WTC11 (cell line): ENCODE results near the gene DPYSL5. TPM values are rescaled to one million over a fixed set of nuclear protein-coding genes. Genes with fewer than 3 reads are reported as not detected.

Experiments
- ATAC-seq: fragments of 200-7000 bp; cut with Tn5 transposase; 2 replicates; pipeline ENCODE4 v1.10.0; 2021; ENCODE audit warnings: mild to moderate bottlenecking, moderate library complexity
- CTCF ChIA-PET: fragments of 300-600 bp; sonication (Branson Sonifier 250); formaldehyde crosslinking; loops from one replicate; lab custom pipeline; 2021; ENCODE audit warnings: antibody characterized with exemption; lab: Charles Lee
- POLR2A ChIA-PET: fragments of 350-600 bp; sonication (Branson Sonifier 250); formaldehyde crosslinking; loops from one replicate; lab custom pipeline; 2021; ENCODE audit warnings: antibody characterized with exemption; lab: Charles Lee
- DNase-seq: peaks from one replicate; pipeline ENCODE4 v3.0.0; 2021; ENCODE audit warnings: low spot score
- H3K27ac Mint-ChIP-seq: 2 replicates; pipeline ENCODE4 v1.8.0; 2021; ENCODE audit warnings: mixed read lengths
- H3K27me3 Mint-ChIP-seq: 2 replicates; pipeline ENCODE4 v1.8.0; 2021; ENCODE audit warnings: low read depth, mild to moderate bottlenecking, moderate library complexity, mixed read lengths
- H3K36me3 Mint-ChIP-seq: 2 replicates; pipeline ENCODE4 v1.8.0; 2021; ENCODE audit warnings: mixed read lengths
- H3K4me1 Mint-ChIP-seq: 2 replicates; pipeline ENCODE4 v1.8.0; 2022; ENCODE audit warnings: mixed read lengths
- H3K4me3 Mint-ChIP-seq: 2 replicates; pipeline ENCODE4 v1.8.0; 2021; ENCODE audit warnings: mild to moderate bottlenecking, moderate library complexity, mixed read lengths
- H3K9me3 Mint-ChIP-seq: 2 replicates; pipeline ENCODE4 v1.8.0; 2021; ENCODE audit warnings: mixed read lengths
- CREM ChIP-seq: sonication (generic); formaldehyde crosslinking; IDR thresholded peaks from 2 replicates; pipeline ENCODE4 v1.8.1; 2022; ENCODE audit warnings: mild to moderate bottlenecking, missing genetic modification reagents, moderate library complexity
- FOXP4 ChIP-seq: sonication (generic); formaldehyde crosslinking; IDR thresholded peaks from 2 replicates; pipeline ENCODE4 v1.8.0; 2022; ENCODE audit warnings: mild to moderate bottlenecking, missing genetic modification reagents
- GTF2I ChIP-seq: fragments of 250-450 bp; sonication (Bioruptor Pico); conservative IDR thresholded peaks from 2 replicates; pipeline ENCODE4 v1.4.0; 2021; ENCODE audit warnings: mild to moderate bottlenecking
- HMGA2 ChIP-seq: fragments of 250-450 bp; sonication (Bioruptor Pico); IDR thresholded peaks from 2 replicates; pipeline ENCODE4 v1.4.0; 2021; ENCODE audit warnings: mild to moderate bottlenecking, moderate library complexity
- NFE2L1 ChIP-seq: sonication (generic); formaldehyde crosslinking; IDR thresholded peaks from 2 replicates; pipeline ENCODE4 v1.8.1; 2023; ENCODE audit warnings: missing genetic modification reagents
- NR1H2 ChIP-seq: sonication (generic); formaldehyde crosslinking; IDR thresholded peaks from 2 replicates; pipeline ENCODE4 v1.9.0; 2021; ENCODE audit warnings: mild to moderate bottlenecking, moderate library complexity, missing genetic modification reagents
- NR2C2 ChIP-seq: sonication (generic); formaldehyde crosslinking; IDR thresholded peaks from 2 replicates; pipeline ENCODE4 v1.8.0; 2022; ENCODE audit warnings: mild to moderate bottlenecking, missing genetic modification reagents
- PREB ChIP-seq: sonication (generic); formaldehyde crosslinking; IDR thresholded peaks from 2 replicates; pipeline ENCODE4 v1.8.1; 2022; ENCODE audit warnings: mild to moderate bottlenecking, missing genetic modification reagents, moderate library complexity, borderline replicate concordance
- RELA ChIP-seq: sonication (generic); formaldehyde crosslinking; IDR thresholded peaks from 2 replicates; pipeline ENCODE4 v1.8.1; 2022; ENCODE audit warnings: missing genetic modification reagents, mild to moderate bottlenecking, borderline replicate concordance
- ZBTB21 ChIP-seq: sonication (generic); formaldehyde crosslinking; IDR thresholded peaks from 2 replicates; pipeline ENCODE4 v1.8.1; 2023; ENCODE audit warnings: mild to moderate bottlenecking, missing genetic modification reagents, borderline replicate concordance
- ZNF138 ChIP-seq: sonication (generic); formaldehyde crosslinking; conservative IDR thresholded peaks from 2 replicates; pipeline ENCODE4 v1.8.1; 2022; ENCODE audit warnings: mild to moderate bottlenecking, moderate library complexity, missing genetic modification reagents
- ZNF671 ChIP-seq: fragments of 250-450 bp; sonication (Bioruptor Pico); IDR thresholded peaks from 2 replicates; pipeline ENCODE4 v1.8.0; 2021; ENCODE audit warnings: mild to moderate bottlenecking
- total RNA-seq: library from RNA; stranded (reverse); gene quantifications from 3 replicates; pipeline ENCODE4 v1.2.3, GENCODE V29; 2021
- TF ChIP-seq, protein P1 (sequence below): sonication (generic); formaldehyde crosslinking; conservative IDR thresholded peaks from 2 replicates; pipeline ENCODE4 v1.8.1; 2023; ENCODE audit warnings: mild to moderate bottlenecking, low read depth, missing genetic modification reagents, moderate library complexity
- TF ChIP-seq, protein P2 (sequence below): sonication (generic); formaldehyde crosslinking; IDR thresholded peaks from 2 replicates; pipeline ENCODE4 v1.8.0; 2023; ENCODE audit warnings: mild to moderate bottlenecking, missing genetic modification reagents
- TF ChIP-seq, protein P3 (sequence below): sonication (generic); formaldehyde crosslinking; IDR thresholded peaks from 2 replicates; pipeline ENCODE4 v1.8.0; 2022; ENCODE audit warnings: missing genetic modification reagents
- TF ChIP-seq, protein P4 (sequence below): sonication (generic); formaldehyde crosslinking; IDR thresholded peaks from 2 replicates; pipeline ENCODE4 v1.8.1; 2022; ENCODE audit warnings: low read depth, mild to moderate bottlenecking, moderate library complexity, missing genetic modification reagents, borderline replicate concordance

The DPYSL5 gene
- total RNA-seq, 1 experiment from 2014 or later = 12.1 TPM

DNA sequence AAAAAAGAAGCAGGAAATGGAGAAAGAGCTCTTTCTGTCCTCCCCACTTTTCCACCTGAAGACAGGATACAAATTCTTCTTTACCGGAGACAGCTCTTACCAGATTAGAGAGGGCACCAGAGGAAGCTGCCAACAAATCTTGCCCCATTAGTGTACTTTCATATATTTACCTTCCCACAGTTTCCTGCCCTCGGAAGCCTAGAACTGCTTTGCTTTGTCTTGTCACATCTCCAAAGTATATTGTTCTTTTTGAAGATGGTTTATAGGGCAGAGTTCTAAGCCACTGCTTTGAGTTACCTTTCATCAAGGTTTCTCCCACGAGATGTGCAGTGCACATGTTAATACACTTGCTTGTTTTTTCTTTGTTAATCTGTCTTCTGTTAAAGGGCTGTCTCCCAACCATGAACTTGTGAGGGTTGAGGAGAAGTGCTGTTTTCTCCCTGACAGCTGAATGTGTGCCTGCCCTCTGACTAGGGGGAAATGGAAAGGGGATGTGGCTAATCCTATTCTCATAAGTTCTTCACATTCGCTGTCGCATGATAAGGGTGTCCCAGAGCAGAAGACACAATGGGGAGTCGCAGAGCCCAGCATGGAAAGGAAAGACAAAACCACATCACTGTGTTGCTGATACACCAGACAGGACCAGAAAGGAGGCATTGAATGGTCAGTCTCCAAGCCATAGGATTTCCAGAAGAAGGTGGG lies 37.9 kb upstream of the DPYSL5 start (continued):
- TF ChIP-seq NR1H2 = no peak
- TF ChIP-seq, protein P1, sequence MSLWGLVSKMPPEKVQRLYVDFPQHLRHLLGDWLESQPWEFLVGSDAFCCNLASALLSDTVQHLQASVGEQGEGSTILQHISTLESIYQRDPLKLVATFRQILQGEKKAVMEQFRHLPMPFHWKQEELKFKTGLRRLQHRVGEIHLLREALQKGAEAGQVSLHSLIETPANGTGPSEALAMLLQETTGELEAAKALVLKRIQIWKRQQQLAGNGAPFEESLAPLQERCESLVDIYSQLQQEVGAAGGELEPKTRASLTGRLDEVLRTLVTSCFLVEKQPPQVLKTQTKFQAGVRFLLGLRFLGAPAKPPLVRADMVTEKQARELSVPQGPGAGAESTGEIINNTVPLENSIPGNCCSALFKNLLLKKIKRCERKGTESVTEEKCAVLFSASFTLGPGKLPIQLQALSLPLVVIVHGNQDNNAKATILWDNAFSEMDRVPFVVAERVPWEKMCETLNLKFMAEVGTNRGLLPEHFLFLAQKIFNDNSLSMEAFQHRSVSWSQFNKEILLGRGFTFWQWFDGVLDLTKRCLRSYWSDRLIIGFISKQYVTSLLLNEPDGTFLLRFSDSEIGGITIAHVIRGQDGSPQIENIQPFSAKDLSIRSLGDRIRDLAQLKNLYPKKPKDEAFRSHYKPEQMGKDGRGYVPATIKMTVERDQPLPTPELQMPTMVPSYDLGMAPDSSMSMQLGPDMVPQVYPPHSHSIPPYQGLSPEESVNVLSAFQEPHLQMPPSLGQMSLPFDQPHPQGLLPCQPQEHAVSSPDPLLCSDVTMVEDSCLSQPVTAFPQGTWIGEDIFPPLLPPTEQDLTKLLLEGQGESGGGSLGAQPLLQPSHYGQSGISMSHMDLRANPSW (CRISPR knock-in tag) = no peak

DNA sequence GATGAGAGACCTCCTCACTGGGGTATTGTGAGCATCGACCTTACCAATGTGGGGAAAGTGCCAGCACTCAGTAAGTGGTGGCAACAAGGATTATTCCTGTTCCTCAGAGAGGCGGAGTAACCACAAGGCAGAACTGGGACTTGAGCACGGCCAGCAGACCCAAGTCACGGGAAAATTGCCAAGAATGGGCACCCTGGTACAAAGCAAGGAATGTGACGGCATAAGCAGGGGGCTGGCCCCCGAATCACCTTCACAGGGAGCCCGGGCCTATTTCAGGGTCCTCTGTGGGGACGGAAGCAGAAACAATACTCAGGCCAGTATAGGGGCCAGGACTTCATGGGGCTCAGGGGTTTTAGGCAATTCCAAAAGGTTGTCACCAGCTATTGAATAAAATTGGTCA lies 36.7 kb upstream of the DPYSL5 start:
- H3K27ac Mint-ChIP-seq = no peak overlapping the region
- CTCF ChIA-PET = no interaction called here
- ATAC-seq = no peak
- H3K36me3 Mint-ChIP-seq = peaks cover 4% of the 10 kb centered on the region; the same call in 1 of the 2 replicates
- H3K4me3 Mint-ChIP-seq = no peak overlapping the region
- POLR2A ChIA-PET = no interaction called here
- peaks cover 2% of the 10 kb centered on the region; the same call in 1 of the 2 replicates for H3K27me3 Mint-ChIP-seq
- peaks cover 6% of the 10 kb centered on the region for H3K9me3 Mint-ChIP-seq
- no peaks in the 10 kb centered on the region for H3K4me1 Mint-ChIP-seq
- TF ChIP-seq, protein P2, sequence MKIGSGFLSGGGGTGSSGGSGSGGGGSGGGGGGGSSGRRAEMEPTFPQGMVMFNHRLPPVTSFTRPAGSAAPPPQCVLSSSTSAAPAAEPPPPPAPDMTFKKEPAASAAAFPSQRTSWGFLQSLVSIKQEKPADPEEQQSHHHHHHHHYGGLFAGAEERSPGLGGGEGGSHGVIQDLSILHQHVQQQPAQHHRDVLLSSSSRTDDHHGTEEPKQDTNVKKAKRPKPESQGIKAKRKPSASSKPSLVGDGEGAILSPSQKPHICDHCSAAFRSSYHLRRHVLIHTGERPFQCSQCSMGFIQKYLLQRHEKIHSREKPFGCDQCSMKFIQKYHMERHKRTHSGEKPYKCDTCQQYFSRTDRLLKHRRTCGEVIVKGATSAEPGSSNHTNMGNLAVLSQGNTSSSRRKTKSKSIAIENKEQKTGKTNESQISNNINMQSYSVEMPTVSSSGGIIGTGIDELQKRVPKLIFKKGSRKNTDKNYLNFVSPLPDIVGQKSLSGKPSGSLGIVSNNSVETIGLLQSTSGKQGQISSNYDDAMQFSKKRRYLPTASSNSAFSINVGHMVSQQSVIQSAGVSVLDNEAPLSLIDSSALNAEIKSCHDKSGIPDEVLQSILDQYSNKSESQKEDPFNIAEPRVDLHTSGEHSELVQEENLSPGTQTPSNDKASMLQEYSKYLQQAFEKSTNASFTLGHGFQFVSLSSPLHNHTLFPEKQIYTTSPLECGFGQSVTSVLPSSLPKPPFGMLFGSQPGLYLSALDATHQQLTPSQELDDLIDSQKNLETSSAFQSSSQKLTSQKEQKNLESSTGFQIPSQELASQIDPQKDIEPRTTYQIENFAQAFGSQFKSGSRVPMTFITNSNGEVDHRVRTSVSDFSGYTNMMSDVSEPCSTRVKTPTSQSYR (CRISPR knock-in tag) = no peak
- no peak for TF ChIP-seq ZNF671 (CRISPR knock-in tag)
- no peak for TF ChIP-seq HMGA2 (CRISPR knock-in tag)
- no peak for TF ChIP-seq NFE2L1 (CRISPR knock-in tag)
- TF ChIP-seq FOXP4 (CRISPR knock-in tag) = no peak
- TF ChIP-seq ZNF138 (CRISPR knock-in tag) = no peak
- TF ChIP-seq, all 79 proteins: peak for 0
- DNase-seq = no peak

GRCh38 chr2:26811791-26812694 lies 35.9 kb upstream of the DPYSL5 start:
- ATAC-seq = no peak
- TF ChIP-seq CREM (CRISPR knock-in tag) (no peak), PREB (CRISPR knock-in tag) (0 out of 2 replicates have a peak, but pooled peaks have one; percentile 32), NR2C2 (CRISPR knock-in tag) (no peak), GTF2I (0 out of 2 replicates have a peak, but pooled peaks have one; percentile 60), RELA (no peak), ZBTB21 (CRISPR knock-in tag) (no peak)
- TF ChIP-seq, protein P3, sequence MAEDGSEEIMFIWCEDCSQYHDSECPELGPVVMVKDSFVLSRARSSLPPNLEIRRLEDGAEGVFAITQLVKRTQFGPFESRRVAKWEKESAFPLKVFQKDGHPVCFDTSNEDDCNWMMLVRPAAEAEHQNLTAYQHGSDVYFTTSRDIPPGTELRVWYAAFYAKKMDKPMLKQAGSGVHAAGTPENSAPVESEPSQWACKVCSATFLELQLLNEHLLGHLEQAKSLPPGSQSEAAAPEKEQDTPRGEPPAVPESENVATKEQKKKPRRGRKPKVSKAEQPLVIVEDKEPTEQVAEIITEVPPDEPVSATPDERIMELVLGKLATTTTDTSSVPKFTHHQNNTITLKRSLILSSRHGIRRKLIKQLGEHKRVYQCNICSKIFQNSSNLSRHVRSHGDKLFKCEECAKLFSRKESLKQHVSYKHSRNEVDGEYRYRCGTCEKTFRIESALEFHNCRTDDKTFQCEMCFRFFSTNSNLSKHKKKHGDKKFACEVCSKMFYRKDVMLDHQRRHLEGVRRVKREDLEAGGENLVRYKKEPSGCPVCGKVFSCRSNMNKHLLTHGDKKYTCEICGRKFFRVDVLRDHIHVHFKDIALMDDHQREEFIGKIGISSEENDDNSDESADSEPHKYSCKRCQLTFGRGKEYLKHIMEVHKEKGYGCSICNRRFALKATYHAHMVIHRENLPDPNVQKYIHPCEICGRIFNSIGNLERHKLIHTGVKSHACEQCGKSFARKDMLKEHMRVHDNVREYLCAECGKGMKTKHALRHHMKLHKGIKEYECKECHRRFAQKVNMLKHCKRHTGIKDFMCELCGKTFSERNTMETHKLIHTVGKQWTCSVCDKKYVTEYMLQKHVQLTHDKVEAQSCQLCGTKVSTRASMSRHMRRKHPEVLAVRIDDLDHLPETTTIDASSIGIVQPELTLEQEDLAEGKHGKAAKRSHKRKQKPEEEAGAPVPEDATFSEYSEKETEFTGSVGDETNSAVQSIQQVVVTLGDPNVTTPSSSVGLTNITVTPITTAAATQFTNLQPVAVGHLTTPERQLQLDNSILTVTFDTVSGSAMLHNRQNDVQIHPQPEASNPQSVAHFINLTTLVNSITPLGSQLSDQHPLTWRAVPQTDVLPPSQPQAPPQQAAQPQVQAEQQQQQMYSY (CRISPR knock-in tag) = no peak
- TF ChIP-seq, protein P4, sequence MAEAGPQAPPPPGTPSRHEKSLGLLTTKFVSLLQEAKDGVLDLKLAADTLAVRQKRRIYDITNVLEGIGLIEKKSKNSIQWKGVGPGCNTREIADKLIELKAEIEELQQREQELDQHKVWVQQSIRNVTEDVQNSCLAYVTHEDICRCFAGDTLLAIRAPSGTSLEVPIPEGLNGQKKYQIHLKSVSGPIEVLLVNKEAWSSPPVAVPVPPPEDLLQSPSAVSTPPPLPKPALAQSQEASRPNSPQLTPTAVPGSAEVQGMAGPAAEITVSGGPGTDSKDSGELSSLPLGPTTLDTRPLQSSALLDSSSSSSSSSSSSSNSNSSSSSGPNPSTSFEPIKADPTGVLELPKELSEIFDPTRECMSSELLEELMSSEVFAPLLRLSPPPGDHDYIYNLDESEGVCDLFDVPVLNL (CRISPR knock-in tag) = no peak

More at GRCh38 chr2:26811791-26812694, 35.9 kb upstream of the DPYSL5 start:
- Mint-ChIP-seq H3K36me3 (peaks cover 4% of the 10 kb centered on the region; the same call in 1 of the 2 replicates), H3K27ac (no peak overlapping the region), H3K9me3 (peaks cover 6% of the 10 kb centered on the region), H3K4me3 (no peak overlapping the region), H3K4me1 (0 out of 2 replicates have a peak, but pooled peaks cover 1% of the 10 kb centered on the region), H3K27me3 (peaks cover 2% of the 10 kb centered on the region; the same call in 1 of the 2 replicates)
- ChIA-PET CTCF (interaction anchor here (0.7 kb wide), 1 partner anchor 205 kb away, joined by 4 read pairs; no protein-coding TSS in a partner anchor), POLR2A (no interaction called here)
- no peak for DNase-seq
